Stimulated activated CD4-positive, alpha-beta T cell treated with anti-CD3 and anti-CD28 coated beads, Interleukin-12 subunit alpha, Interleukin-12 subunit beta, amount 100 ng/mL, for 4 hours (primary cell): Measurements from ENCODE around the gene RIMS1.

ENCODE experiments used
- DNase-seq: peaks from one replicate; pipeline ENCODE4 v3.0.0-alpha.2; 2020

The RIMS1 gene

GRCh38 chr6:71886184-71887005 is at the start of gene RIMS1:
Gene RIMS1, plus strand, starts transcription at chr6:71886550. Its CDS starts 474 bp downstream, at chr6:71887024.
- DNase-seq: no peak

GRCh38 chr6:71851214-71851613 is 35.1 kb upstream of the RIMS1 start:
- no peak for DNase-seq

GRCh38 chr6:71852948-71853347 is 33.4 kb upstream of the RIMS1 start:
- no peak for DNase-seq

GRCh38 chr6:71855406-71855805 is 30.9 kb upstream of the RIMS1 start:
- DNase-seq: no peak

- no peak for DNase-seq
Observed at GRCh38 chr6:71879016-71879415, 7.3 kb upstream of the RIMS1 start.

- DNase-seq: no peak
Observed at GRCh38 chr6:71887006-71887743, 825 bp downstream of the RIMS1 start.

- no peak for DNase-seq
Observed at GRCh38 chr6:71887744-71888230, 1.4 kb downstream of the RIMS1 start.

- no peak for DNase-seq
Observed at GRCh38 chr6:71888756-71889340, 2.5 kb downstream of the RIMS1 start.

- no peak for DNase-seq
Observed at GRCh38 chr6:71889366-71889765, 3.0 kb downstream of the RIMS1 start.

GRCh38 chr6:71892641-71893040 is 6.3 kb downstream of the RIMS1 start:
- DNase-seq: no peak

GRCh38 chr6:71900642-71901041 is 14.3 kb downstream of the RIMS1 start:
- no peak for DNase-seq

- no peak for DNase-seq
Observed at GRCh38 chr6:71902261-71902660, 15.9 kb downstream of the RIMS1 start.

- no peak for DNase-seq
Observed at GRCh38 chr6:71906813-71907212, 20.5 kb downstream of the RIMS1 start.

GRCh38 chr6:71908162-71908765 is 21.9 kb downstream of the RIMS1 start:
- DNase-seq: no peak

GRCh38 chr6:71913444-71914234 is 27.3 kb downstream of the RIMS1 start:
- no peak for DNase-seq

- no peak for DNase-seq
Observed at GRCh38 chr6:71929047-71929446, 42.7 kb downstream of the RIMS1 start.

- DNase-seq: no peak
Observed at GRCh38 chr6:71933881-71934280, 47.5 kb downstream of the RIMS1 start.

- DNase-seq: no peak
Observed at GRCh38 chr6:71965404-71965803, 79.1 kb downstream of the RIMS1 start.

- DNase-seq: no peak
Observed at GRCh38 chr6:71967436-71967835, 81.1 kb downstream of the RIMS1 start.

GRCh38 chr6:71977884-71978283 is 91.5 kb downstream of the RIMS1 start:
- no peak for DNase-seq

GRCh38 chr6:71979911-71980310 is 93.6 kb downstream of the RIMS1 start:
- DNase-seq: no peak

- no peak for DNase-seq
Observed at GRCh38 chr6:71982389-71982788, 96.0 kb downstream of the RIMS1 start.
